Mammary epithelial cell (primary cell): Measurements from ENCODE around the gene NPRL2.

ENCODE experiments used
- CTCF ChIP-seq, 2 donors: IDR thresholded peaks in 1 of 2; conservative IDR thresholded peaks in 1 of 2; 2 replicates each; pipeline ENCODE4 v1.5.1; 2011 to 2012; ENCODE audit warnings: inconsistent platforms in 2 of 2, low read length in 2 of 2, mild to moderate bottlenecking in 2 of 2, control low read depth in 1 of 2, low read depth in 1 of 2; ENCODE audit not compliant: insufficient read depth in 1 of 2; ENCODE audit errors: extremely low read depth in 1 of 2
- EZH2 ChIP-seq: IDR thresholded peaks from 2 replicates; pipeline ENCODE4 v1.6.1; 2012; ENCODE audit warnings: low read length, inconsistent platforms, borderline replicate concordance

- TF ChIP-seq CTCF (conservative IDR thresholded peaks at IDR 0.05 in 1 of 2, IDR thresholded peaks at IDR 0.05 in 1 of 2; ENCODE audit: extremely low read depth in 1 of 2, insufficient read depth in 1 of 2, low read depth in 1 of 2, low read length in 2 of 2), result no peak
- no peak for TF ChIP-seq EZH2
Observed at GRCh38 chr3:50359760-50360110, 9.2 kb upstream of the NPRL2 start.
